Mammary microvascular endothelial cell (primary cell): ENCODE data around the gene AK9. TPM values are rescaled to one million over a fixed set of nuclear protein-coding genes. Genes with fewer than 3 reads are reported as not detected.

Experiments
- total RNA-seq: library from RNA; depleted of rRNA; stranded (reverse); fragments of >200 nt; gene quantifications from 2 replicates; pipeline ENCODE4 v1.2.3, GENCODE V29; 2015

Gene AK9
- 1.5 and 3.8 TPM in 2 replicates for total RNA-seq

DNA sequence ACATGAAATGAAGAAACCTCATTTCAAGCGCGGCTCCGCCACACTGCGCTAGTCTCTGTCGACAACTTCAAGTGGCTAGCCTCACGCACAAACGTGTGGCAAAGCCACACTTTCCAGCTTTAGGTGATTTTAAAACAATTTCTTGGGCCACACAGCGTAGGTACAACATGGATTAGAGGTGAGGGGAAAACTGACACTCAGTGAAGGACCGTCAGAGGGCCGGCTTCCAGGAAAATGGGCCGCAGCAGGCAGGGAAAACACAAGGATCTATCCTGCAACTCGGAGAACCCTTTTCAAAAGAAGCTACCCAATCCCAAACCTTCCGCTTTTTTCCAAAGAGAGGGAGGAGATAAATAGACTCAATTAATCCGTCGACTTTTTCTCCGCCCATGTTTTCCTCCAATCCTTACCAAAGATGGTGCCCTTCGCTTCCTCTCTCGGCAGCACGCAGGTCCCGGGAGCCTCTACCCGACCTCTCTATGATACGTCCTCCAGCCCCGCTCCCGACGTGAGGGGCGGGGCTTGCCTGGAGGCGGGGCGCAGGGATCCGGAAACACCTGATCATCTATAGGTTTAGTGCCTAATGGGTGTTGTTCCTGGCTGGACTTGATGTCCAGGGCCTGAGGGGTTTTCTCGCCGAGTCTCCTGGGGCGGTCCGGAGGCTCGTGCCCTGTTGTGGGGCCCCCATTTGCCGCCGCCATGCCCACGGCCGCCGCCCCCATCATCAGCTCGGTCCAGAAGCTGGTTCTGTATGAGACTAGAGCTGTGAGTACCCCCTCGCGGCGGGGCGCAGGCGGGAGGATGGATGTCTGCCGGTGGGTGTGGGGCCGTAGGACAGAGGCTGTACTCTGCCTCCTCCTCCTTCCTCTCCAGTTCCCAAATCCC is at the start of gene AK9, which contains the start of gene FIG4:
Gene AK9, minus strand, starts transcription at position 466 of the 885 bp plus-strand sequence. CDS start 15,457 bp downstream, outside the sequence.
Gene FIG4, plus strand, starts transcription at position 560 of the 885 bp plus-strand sequence. Its CDS starts 140 bp downstream, at position 700.

DNA sequence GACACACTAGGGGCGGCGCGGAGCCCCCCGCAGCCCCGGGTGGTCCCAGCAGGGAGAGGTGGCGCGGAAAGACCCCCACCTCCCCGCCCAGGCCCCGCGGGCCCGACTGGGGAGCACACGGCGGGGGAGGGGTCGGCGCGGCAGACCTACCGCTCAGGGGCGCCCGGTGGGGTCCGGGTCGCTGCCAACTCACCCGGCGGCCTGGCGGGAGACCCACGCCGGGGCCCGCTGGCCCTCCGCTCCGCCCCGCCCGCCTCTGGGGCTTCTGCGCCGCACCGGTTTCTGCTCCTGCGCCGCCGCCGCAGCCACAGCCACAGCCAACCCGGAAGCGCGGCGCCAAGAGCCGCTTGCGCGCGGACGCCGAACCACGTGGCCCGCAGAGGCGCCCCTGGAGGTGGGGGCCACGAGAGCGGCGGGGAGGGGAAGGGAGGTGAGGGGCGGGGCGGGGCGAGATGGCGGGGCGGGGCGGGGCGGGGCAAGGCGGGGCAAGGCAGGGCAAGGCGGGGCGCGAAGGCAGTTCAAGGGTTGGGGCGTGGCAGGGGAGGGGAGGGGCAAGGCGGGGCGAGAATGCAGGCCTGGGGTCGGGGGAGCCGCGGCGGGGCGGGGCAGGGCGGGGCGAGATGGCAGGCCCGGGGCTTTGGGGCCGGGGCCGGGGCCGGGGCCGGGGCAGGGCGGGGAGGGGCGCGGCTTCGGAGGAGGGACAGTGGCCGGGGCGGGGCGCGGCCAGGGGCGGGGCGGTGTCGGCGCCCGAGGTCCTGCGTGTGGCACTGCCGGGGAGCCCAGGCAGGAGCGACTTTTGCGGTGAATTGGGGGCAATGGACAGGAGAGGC is 207.9 kb downstream of the AK9 start, which contains the start of gene ZBTB24:
Gene ZBTB24, minus strand, starts transcription at position 315 of the 830 bp plus-strand sequence. CDS start 1,193 bp downstream, outside the sequence.

DNA sequence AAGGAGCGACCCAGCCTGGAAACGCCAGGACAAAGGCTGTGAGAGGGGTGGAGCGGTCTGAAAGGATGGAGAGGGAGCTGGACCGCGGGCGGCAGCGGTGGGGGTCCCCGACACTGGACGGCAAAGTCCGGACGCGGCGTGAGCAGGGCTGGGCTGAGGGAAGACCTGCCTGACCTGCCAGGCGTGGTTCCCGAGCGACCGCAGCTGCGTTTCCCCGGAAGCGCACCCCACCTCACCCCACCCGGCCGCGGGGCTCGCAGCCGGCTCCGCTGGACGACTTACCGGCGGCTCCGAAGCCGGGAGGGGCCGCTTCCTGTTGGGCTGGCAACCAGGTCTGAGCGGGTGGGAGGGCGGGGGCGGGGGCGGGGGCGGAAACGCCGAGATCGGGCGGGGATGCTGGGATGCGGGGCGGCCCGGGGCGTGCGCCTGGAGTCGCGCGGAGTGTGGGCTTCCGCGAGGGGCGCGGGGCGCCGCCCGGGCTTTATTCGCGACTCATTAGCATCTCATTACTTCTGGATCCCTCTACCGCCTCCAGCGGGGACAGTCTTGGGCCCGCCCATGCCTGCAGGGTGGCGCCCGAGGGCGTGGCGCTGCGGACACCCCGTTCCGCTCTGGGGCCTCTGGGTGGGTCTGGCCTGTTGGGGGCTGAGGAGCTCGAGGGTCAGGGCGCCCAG is 235.4 kb downstream of the AK9 start, which contains the start of gene MICAL1:
Gene MICAL1, minus strand, starts transcription at position 336 of the 674 bp plus-strand sequence. CDS start 1,576 bp downstream, outside the sequence.

Other genes with a start within 250 kb of the AK9 start
- 11.8 and 12.1 TPM in 2 replicates for gene MICAL1, start 235.4 kb downstream of the AK9 start, total RNA-seq
- 3.7 and 5.0 TPM in 2 replicates for gene ZBTB24, start 208.0 kb downstream of the AK9 start, total RNA-seq
- gene FIG4, start 94 bp upstream of the AK9 start, total RNA-seq: 14.9 and 20.2 TPM in 2 replicates